Measurements from ENCODE around the gene SLX4IP.
A peak's percentile ranks its signal among the peaks of the same experiment; 100 is the strongest.
"Not testable (repeated sequence)": the region's sequence is repeated elsewhere in the genome, so short reads cannot be mapped to it uniquely, and the experiment has no call there.

Gene SLX4IP

DNA sequence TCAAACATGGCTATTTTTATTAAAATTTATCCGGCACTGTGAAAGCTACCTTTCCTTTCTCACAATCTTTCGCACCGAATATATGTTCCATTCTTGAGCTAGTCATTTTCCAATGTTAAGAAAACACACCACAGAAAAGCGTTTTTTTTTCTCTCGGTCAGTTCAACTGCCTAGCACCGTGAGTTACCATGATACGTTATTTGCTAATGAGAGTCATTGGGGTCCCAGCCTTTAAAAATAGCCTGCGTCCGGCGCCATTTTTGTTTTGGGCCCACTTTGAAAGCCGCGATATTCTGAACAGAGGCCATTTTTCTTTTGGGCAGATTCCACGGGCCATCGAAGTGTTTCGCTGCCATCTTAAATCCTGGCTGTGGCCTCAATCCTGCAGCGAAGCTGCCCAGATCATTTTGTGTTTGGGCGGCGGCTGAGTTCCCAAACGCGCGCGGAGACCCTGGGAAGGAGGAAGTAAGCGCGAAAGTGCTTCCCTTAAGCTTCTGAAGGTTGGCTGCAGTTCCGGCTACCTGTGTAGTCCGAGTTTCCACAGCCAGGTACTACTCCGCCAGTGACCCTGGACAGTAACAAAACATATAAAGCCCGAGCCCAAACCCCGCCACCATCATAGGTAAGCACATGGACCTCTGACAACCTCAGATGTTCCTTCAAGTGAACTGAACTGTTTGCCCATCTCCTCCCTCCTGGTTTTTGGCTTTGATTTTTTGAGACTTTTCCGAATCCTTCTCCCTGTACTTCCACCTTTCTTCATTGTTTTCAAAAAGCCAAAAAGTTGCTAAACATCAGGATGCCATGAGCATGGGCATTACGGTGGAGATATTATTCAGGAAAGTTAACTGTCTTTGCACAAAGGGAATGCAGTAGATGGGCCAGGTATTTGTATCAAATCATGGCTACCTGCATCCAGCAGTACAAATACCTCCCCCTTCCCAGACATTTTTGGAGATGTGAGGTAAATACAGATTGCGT lies at the start of gene SLX4IP:
Gene SLX4IP, plus strand, starts transcription at position 474 of the 981 bp plus-strand sequence. CDS start 22,900 bp downstream, outside the sequence.
- DNase-seq (ENCODE audit: low read depth) = peak; percentile 96

DNA sequence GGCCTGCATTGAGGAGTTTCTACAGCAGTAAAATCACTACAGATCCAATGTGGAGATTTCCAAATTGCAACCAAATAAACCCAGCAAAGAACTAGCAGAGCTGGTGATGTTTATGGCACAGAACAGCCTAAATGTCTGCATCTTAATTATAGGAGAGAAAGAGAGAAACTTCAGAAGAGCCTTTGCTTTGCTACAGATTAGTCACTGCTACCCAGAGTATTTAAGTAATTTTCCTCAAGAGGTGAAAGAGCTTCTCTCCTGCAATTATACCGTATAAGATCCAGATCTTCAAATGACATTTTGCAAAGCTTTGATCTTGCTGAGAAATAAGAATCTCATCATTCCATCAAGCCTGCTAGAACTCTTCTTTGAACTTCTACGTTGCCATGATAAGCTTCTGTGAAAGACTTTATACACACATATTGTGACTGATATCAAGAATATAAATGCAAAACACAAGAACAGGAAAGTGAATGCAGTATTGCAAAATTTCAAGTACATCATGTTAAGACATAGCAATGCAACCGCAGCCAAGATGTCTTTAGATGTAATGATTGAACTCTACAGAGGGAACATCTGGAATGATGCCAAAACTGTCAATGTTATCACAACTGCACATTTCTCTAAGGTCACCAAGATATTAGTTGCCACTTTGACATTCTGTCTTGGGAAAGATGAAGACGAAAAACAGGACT lies 49.1 kb upstream of the SLX4IP start:
- DNase-seq (ENCODE audit: low read depth) = no peak

GRCh38 chr20:10387686-10388085 lies 47.4 kb upstream of the SLX4IP start:
- no peak for DNase-seq (ENCODE audit: low read depth)

DNA sequence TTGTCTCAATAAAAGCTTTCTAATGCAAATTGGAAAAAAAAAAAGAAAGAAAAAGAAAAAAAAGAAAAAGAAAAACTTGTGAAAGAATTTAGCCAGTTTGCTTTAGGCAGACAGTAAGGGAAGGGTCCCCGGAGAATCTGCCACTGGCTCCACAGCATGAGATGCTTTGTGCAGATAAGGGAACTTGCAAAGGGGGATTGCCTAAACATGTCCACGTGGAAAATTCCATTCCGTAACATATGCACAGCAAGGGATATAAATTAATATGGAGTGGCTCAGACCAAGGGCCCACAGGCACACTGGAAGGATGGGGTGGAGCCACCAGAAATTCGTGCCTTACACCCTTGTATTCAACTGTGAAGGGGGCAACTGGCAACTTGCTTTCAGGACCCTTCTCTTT lies 46.5 kb upstream of the SLX4IP start:
- no peak for DNase-seq (ENCODE audit: low read depth)

GRCh38 chr20:10390709-10391108 lies 44.4 kb upstream of the SLX4IP start:
- no peak for DNase-seq (ENCODE audit: low read depth)

DNA sequence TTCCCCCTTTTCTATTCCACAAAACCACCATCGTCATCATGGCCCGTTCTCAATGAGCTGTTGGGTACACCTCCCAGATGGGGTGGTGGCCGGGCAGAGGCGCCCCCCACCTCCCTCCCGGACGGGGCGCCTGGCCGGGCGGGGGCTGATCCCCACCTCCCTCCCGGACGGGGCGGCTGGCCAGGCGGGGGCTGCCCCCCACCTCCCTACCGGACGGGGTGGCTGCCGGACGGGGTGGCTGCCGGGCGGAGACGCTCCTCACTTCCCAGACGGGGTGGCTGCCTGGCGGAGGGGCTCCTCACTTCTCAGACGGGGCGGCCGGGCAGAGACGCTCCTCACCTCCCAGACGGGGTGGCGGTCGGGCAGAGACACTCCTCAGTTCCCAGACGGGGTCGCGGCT lies 40.4 kb upstream of the SLX4IP start:
- not testable (repeated sequence) for DNase-seq (ENCODE audit: low read depth)

DNA sequence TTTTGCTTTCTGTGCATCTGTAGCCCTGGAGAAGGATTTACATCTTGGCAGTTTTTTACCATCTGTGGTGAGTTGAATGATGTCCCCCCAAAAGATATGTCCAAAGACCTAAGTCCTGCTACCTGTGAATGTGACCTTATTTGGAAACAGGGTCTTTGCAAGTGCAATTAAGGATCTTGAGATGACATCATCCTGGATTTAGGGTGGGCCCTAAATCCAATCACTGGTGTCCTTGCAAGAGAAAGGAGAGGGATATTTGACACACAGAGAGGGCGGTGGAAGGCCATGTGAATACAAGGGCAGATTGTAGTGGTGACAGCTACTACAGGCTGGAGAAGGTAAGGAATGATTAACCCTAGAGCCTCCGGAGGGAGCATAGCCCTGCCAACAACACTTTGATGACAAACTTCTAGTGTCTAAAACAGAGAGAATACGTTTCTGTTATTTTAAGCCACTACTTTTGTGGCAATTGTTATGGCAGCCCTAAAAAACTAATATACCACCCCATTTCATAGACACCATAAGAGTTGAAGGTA lies 36.2 kb upstream of the SLX4IP start:
- DNase-seq (ENCODE audit: low read depth) = no peak

DNA sequence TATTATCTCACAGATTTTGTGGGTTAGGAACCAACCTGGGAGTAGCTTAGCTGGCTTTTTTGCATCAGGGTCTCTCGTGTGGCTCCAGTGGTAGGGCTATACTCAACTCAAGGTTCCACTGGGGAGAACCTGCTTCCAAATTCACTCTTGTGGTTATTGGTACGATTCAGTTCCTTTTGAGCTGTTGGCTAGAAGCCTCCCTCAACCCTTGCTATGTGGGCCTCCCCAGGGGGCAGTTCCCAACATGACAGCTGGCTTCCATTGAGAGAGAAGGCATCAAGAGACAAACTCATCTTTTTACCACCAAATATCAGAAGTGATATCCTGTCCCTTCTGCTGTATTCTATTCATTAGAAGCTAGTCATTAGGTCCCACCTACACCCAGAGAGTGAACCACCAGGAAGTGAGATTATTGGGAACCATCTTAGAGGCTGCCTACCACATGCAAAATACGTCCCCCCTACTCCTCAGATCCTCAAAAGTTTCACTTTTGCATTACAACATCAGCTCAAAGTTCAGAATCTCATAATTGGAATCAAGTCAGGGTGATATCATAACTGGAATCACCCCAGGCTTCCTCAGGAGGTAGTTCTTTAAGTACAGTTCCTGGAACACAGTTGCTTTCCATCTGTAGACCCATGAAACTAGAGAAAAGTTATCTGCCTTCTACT lies 32.0 kb upstream of the SLX4IP start:
- no peak for DNase-seq (ENCODE audit: low read depth)

- DNase-seq (ENCODE audit: low read depth) = no peak
Measured at GRCh38 chr20:10404023-10404628, 31.0 kb upstream of the SLX4IP start.

GRCh38 chr20:10404959-10405530 lies 30.1 kb upstream of the SLX4IP start:
- DNase-seq (ENCODE audit: low read depth) = no peak

- DNase-seq (ENCODE audit: low read depth) = no peak
Measured at GRCh38 chr20:10408108-10408813, 26.8 kb upstream of the SLX4IP start.

DNA sequence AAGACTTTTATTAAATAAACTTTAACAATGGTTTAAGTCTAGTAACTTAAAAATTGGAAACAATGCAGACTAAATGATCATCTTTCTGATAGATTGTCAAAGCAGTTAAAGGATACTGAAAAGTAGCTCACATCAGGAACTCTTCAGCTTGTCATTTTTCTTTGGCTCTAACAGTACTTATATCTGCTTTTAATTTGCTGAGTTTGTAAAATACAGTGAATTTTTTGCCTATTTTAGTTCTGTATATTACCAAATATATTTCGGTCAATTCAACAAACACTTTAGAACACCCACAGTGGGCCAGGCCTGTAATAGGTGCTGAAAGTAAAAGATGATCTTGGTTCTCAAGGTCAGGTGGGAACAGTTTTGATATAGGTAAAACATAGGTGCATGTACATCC lies 23.4 kb upstream of the SLX4IP start:
- DNase-seq (ENCODE audit: low read depth) = no peak

DNA sequence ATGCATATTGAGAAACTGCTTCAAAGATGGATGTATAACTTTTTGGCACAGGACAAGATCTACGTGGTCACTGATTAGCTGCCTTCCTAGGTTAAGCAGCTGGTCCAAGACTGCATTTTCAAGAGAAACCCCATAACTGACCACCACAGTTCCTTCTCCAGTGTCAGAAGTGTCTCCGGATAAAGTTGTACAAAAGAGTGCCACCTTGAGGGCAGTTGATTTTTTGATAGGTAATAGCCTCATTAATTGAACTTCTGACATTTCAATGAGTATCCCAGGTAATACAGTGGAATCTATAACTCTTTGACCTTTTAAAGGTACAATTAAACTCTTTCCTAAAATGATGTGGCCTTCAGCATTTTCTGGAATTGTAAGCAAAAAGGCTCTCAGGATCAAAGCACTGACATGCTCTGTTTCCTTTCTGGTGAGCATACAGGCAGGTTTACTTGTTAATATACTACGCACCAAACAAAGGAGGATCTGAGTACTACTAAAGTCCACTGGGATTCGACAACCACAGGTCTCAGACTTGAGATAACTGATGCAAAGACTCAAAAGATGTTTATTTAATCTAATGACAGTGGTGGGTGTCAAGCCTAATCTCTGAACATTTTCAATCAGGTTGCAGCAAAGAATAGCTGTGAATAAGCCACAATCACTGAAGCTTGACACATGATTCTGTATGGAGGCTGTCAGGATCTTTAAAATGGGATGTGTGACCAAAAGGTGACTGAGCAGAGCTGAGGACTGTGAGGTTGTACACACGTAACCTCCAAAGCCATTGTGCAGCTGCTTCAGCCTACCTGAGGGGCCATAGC lies 22.3 kb upstream of the SLX4IP start:
- peak; percentile 17 for DNase-seq (ENCODE audit: low read depth)

- DNase-seq (ENCODE audit: low read depth) = peak; percentile 81
Measured at GRCh38 chr20:10415013-10415650, 20.0 kb upstream of the SLX4IP start.

DNA sequence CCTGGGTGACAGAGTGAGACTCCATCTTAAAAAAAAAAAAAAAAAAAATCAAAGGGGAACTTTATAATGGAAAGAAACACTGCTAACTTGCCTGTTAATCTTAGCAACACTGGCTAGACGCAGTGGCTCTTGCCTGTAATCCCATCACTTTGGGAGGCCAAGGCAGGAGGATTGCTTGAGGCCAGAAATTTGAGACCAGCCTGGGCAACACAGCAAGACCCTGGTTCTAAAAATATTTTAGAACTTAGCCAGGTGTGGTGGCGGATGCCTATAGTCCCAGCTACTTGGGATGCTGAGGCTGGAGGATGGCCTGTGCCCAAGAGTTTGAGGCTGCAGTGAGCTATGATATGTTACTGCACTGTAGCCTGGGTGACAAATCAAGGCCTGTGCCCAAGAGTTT lies 17.9 kb upstream of the SLX4IP start:
- not testable (repeated sequence) for DNase-seq (ENCODE audit: low read depth)

- DNase-seq (ENCODE audit: low read depth) = peak; percentile 71
Measured at GRCh38 chr20:10419550-10420133, 15.5 kb upstream of the SLX4IP start.

DNA sequence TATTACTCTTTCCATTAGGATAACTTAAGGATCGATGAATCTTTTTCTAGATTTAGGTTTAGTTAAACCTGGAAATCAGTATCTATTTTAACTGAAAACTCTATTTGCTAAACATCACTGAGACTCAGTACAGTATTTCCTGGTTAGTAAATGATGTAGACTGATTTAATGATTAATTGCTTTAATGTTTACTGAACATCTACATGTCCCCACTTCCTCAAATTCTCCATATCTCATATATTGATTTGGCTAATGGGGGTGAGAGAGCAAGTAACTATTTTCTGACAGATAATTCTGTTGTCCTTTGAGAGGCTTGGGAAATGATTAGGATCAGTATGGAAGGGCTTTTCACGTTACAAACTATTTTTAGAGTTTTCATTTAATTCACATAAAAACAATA lies 11.4 kb upstream of the SLX4IP start:
- DNase-seq (ENCODE audit: low read depth) = no peak

GRCh38 chr20:10427060-10427692 lies 7.9 kb upstream of the SLX4IP start:
- peak; percentile 77 for DNase-seq (ENCODE audit: low read depth)

DNA sequence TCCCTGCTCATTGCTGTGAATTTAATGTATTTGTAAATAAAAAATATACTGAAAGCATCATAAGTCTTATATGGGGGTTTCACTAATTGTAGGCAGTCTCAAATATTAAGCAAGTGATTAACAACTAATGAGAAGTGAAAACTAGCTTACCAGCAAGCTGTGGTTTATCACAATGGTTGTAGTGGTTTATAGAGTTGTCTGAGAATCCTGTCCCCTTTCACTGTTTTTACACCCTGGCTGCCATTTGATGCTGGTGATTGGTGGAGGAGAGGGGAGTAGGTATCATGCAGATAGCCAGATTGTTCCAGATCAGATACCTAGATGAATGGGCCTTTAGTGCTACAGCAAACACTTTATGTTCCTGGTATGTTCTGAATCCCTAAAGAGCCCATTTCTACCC lies 7.1 kb upstream of the SLX4IP start:
- DNase-seq (ENCODE audit: low read depth) = no peak

All from ELR (cell line).